Measurements from ENCODE around the gene SRPK1.
A peak's percentile ranks its signal among the peaks of the same experiment; 100 is the strongest.
"Not testable (repeated sequence)": the region's sequence is repeated elsewhere in the genome, so short reads cannot be mapped to it uniquely, and the experiment has no call there.

The SRPK1 gene

GRCh38 chr6:35931873-35932272 lies 11.0 kb upstream of the SRPK1 start:
- DNase-seq (ENCODE audit: extremely low read depth in 1 of 2, low read depth in 1 of 2), result not testable (repeated sequence)

GRCh38 chr6:35931120-35931561 lies 10.2 kb upstream of the SRPK1 start:
- DNase-seq (ENCODE audit: extremely low read depth in 1 of 2, low read depth in 1 of 2), result no peak

- no peak for DNase-seq (ENCODE audit: extremely low read depth in 1 of 2, low read depth in 1 of 2)
These were observed 8.7 kb upstream of the SRPK1 start for GRCh38 chr6:35929601-35930000.

- DNase-seq (ENCODE audit: extremely low read depth in 1 of 2, low read depth in 1 of 2), result no peak
These were observed 5.8 kb upstream of the SRPK1 start for GRCh38 chr6:35926509-35927215.

- no peak for DNase-seq (ENCODE audit: extremely low read depth in 1 of 2, low read depth in 1 of 2)
These were observed 5.1 kb upstream of the SRPK1 start for GRCh38 chr6:35925961-35926360.

- no peak for DNase-seq (ENCODE audit: extremely low read depth in 1 of 2, low read depth in 1 of 2)
These were observed 3.2 kb upstream of the SRPK1 start for GRCh38 chr6:35924146-35924545.

- DNase-seq (ENCODE audit: extremely low read depth in 1 of 2, low read depth in 1 of 2), result no peak
These were observed 1.2 kb upstream of the SRPK1 start for GRCh38 chr6:35922139-35922554.

GRCh38 chr6:35919827-35920751 lies 809 bp downstream of the SRPK1 start:
- DNase-seq (ENCODE audit: extremely low read depth in 1 of 2, low read depth in 1 of 2), result peak; percentile 13 to 39

- DNase-seq (ENCODE audit: extremely low read depth in 1 of 2, low read depth in 1 of 2), result no peak
These were observed 1.6 kb downstream of the SRPK1 start for GRCh38 chr6:35919085-35919826.

GRCh38 chr6:35916893-35917292 lies 4.0 kb downstream of the SRPK1 start:
- DNase-seq (ENCODE audit: extremely low read depth in 1 of 2, low read depth in 1 of 2), result not testable (repeated sequence)

GRCh38 chr6:35916056-35916455 lies 4.8 kb downstream of the SRPK1 start:
- DNase-seq (ENCODE audit: extremely low read depth in 1 of 2, low read depth in 1 of 2), result no peak

- no peak for DNase-seq (ENCODE audit: extremely low read depth in 1 of 2, low read depth in 1 of 2)
These were observed 6.4 kb downstream of the SRPK1 start for GRCh38 chr6:35914536-35914935.

GRCh38 chr6:35911871-35912653 lies 8.8 kb downstream of the SRPK1 start:
- no peak for DNase-seq (ENCODE audit: extremely low read depth in 1 of 2, low read depth in 1 of 2)

GRCh38 chr6:35909571-35909970 lies 11.3 kb downstream of the SRPK1 start:
- not testable (repeated sequence) for DNase-seq (ENCODE audit: extremely low read depth in 1 of 2, low read depth in 1 of 2)

- DNase-seq (ENCODE audit: extremely low read depth in 1 of 2, low read depth in 1 of 2), result not testable (repeated sequence)
These were observed 12.0 kb downstream of the SRPK1 start for GRCh38 chr6:35908753-35909401.

GRCh38 chr6:35907750-35908149 lies 13.1 kb downstream of the SRPK1 start:
- no peak for DNase-seq (ENCODE audit: extremely low read depth in 1 of 2, low read depth in 1 of 2)

GRCh38 chr6:35906499-35906846 lies 14.4 kb downstream of the SRPK1 start:
- no peak for DNase-seq (ENCODE audit: extremely low read depth in 1 of 2, low read depth in 1 of 2)

- DNase-seq (ENCODE audit: extremely low read depth in 1 of 2, low read depth in 1 of 2), result no peak
These were observed 14.9 kb downstream of the SRPK1 start for GRCh38 chr6:35905841-35906498.

- no peak for DNase-seq (ENCODE audit: extremely low read depth in 1 of 2, low read depth in 1 of 2)
These were observed 15.6 kb downstream of the SRPK1 start for GRCh38 chr6:35905141-35905785.

Data from stimulated activated CD8-positive, alpha-beta memory T cell treated with anti-CD3 and anti-CD28 coated beads, Interleukin-7, amount 100 ng/mL, for 48 hours (primary cell).